GM12873 (cell line): Measurements from ENCODE around the gene ARF1.

ENCODE experiments used
- CTCF ChIP-seq: IDR thresholded peaks from 2 replicates; pipeline ENCODE4 v1.5.1; 2012; ENCODE audit warnings: low read depth, mild to moderate bottlenecking, moderate library complexity, low read length, control low read depth; ENCODE audit not compliant: insufficient read depth; ENCODE audit errors: missing control alignments

The ARF1 gene

GRCh38 chr1:228082214-228082917, at the start of gene ARF1:
Gene ARF1, plus strand, starts transcription at chr1:228082708. Its CDS starts 14,407 bp downstream, at chr1:228097115.
- no peak for TF ChIP-seq CTCF

GRCh38 chr1:228033376-228033775, 49.1 kb upstream of the ARF1 start:
- no peak for TF ChIP-seq CTCF

GRCh38 chr1:228034954-228035837, 47.3 kb upstream of the ARF1 start:
- no peak for TF ChIP-seq CTCF

GRCh38 chr1:228035844-228036243, 46.7 kb upstream of the ARF1 start:
- TF ChIP-seq CTCF: no peak

GRCh38 chr1:228036701-228037231, 45.7 kb upstream of the ARF1 start:
- no peak for TF ChIP-seq CTCF

GRCh38 chr1:228037401-228038386, 44.8 kb upstream of the ARF1 start:
- TF ChIP-seq CTCF: no peak
